Esophagus muscularis mucosa (tissue), 3 donors: ENCODE measurements around the gene C5orf46.

Experiments used
- POLR2A ChIP-seq: fragments of 450-650 bp; IDR thresholded peaks from one replicate; pipeline ENCODE4 v1.6.1; 2017; ENCODE audit warnings: antibody characterized with exemption, moderate library complexity, mild to moderate bottlenecking, low read depth
- POLR2AphosphoS5 ChIP-seq, 2 donors: sonication (generic); formaldehyde crosslinking; IDR thresholded peaks; one replicate each; pipeline ENCODE4 v1.6.1; 2017; ENCODE audit warnings: antibody characterized with exemption in 2 of 2
- TF ChIP-seq, protein P1 (sequence below), 3 experiments: fragments of 200-600 bp in 2 of 3; fragments of 450-650 bp in 1 of 3; sonication (generic) in 2 of 3; IDR thresholded peaks; one replicate each; pipeline ENCODE4 v1.5.1; 2017 to 2019; ENCODE audit warnings: antibody characterized with exemption in 3 of 3, mild to moderate bottlenecking in 2 of 3, moderate library complexity in 1 of 3

DNA sequence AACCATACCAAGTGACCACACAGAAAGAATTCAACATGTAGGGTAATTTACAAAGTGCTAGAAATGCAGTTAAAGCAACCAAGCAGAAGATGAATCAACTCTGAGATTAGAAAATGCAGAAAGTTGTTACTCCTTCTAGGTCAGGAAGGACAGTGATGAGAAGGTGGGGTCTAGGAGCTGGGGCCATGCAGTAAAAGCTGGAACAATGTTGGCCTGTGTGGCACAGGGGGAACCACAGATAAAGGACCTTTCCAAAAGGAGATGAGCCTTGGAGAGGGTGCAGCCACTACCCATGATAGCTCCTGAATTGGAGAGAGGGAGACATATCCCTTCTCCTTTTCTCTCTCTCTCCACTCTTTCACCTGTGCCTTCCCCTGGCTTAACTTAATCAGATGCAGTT, 30.2 kb downstream of the C5orf46 start:
- TF ChIP-seq POLR2AphosphoS5 (IDR thresholded peaks at IDR 0.05) (no peak), POLR2A (no peak)
- TF ChIP-seq, protein P1, sequence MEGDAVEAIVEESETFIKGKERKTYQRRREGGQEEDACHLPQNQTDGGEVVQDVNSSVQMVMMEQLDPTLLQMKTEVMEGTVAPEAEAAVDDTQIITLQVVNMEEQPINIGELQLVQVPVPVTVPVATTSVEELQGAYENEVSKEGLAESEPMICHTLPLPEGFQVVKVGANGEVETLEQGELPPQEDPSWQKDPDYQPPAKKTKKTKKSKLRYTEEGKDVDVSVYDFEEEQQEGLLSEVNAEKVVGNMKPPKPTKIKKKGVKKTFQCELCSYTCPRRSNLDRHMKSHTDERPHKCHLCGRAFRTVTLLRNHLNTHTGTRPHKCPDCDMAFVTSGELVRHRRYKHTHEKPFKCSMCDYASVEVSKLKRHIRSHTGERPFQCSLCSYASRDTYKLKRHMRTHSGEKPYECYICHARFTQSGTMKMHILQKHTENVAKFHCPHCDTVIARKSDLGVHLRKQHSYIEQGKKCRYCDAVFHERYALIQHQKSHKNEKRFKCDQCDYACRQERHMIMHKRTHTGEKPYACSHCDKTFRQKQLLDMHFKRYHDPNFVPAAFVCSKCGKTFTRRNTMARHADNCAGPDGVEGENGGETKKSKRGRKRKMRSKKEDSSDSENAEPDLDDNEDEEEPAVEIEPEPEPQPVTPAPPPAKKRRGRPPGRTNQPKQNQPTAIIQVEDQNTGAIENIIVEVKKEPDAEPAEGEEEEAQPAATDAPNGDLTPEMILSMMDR (IDR thresholded peaks at IDR 0.05) = no peak
